ENCODE measurements around the gene GPR39. TPM values are rescaled to one million over a fixed set of nuclear protein-coding genes. Genes with fewer than 3 reads are reported as not detected.

GPR39 gene
- total RNA-seq, 1 donor from 2014 or later: 1.0 TPM

- Mint-ChIP-seq H3K4me3 (ENCODE audit: unreplicated experiment) (no peak overlapping the region), H3K27me3 (ENCODE audit: unreplicated experiment) (peaks cover 4% of the 10 kb centered on the region), H3K27ac (ENCODE audit: unreplicated experiment) (no peak overlapping the region), H3K4me1 (ENCODE audit: low read depth, unreplicated experiment) (peaks cover 1% of the 10 kb centered on the region), H3K9me3 (ENCODE audit: unreplicated experiment) (peaks cover 2% of the 10 kb centered on the region), H3K36me3 (ENCODE audit: unreplicated experiment) (peaks cover 4% of the 10 kb centered on the region)
- no peak for DNase-seq
- no peak for TF ChIP-seq CTCF (IDR thresholded peaks at IDR 0.05; ENCODE audit: partially characterized antibody, unreplicated experiment)
These were observed 56.7 kb downstream of the GPR39 start for GRCh38 chr2:132473174-132473883.

GRCh38 chr2:132475615-132476014 lies 59.0 kb downstream of the GPR39 start:
- H3K36me3 Mint-ChIP-seq (ENCODE audit: unreplicated experiment): peaks cover 4% of the 10 kb centered on the region
- H3K27ac Mint-ChIP-seq (ENCODE audit: unreplicated experiment): no peak overlapping the region
- H3K4me1 Mint-ChIP-seq (ENCODE audit: low read depth, unreplicated experiment): peaks cover 10% of the 10 kb centered on the region
- H3K4me3 Mint-ChIP-seq (ENCODE audit: unreplicated experiment): no peak overlapping the region
- H3K27me3 Mint-ChIP-seq (ENCODE audit: unreplicated experiment): peaks cover 4% of the 10 kb centered on the region
- H3K9me3 Mint-ChIP-seq (ENCODE audit: unreplicated experiment): peaks cover 2% of the 10 kb centered on the region
- no peak for DNase-seq
- no peak for TF ChIP-seq CTCF (IDR thresholded peaks at IDR 0.05; ENCODE audit: partially characterized antibody, unreplicated experiment)

GRCh38 chr2:132477436-132477835 lies 60.8 kb downstream of the GPR39 start:
- Mint-ChIP-seq H3K36me3 (ENCODE audit: unreplicated experiment) (no peaks in the 10 kb centered on the region), H3K4me3 (ENCODE audit: unreplicated experiment) (no peak overlapping the region), H3K27me3 (ENCODE audit: unreplicated experiment) (peaks cover 5% of the 10 kb centered on the region), H3K9me3 (ENCODE audit: unreplicated experiment) (no peaks in the 10 kb centered on the region), H3K4me1 (ENCODE audit: low read depth, unreplicated experiment) (peaks cover 14% of the 10 kb centered on the region), H3K27ac (ENCODE audit: unreplicated experiment) (no peak overlapping the region)
- no peak for DNase-seq
- no peak for TF ChIP-seq CTCF (IDR thresholded peaks at IDR 0.05; ENCODE audit: partially characterized antibody, unreplicated experiment)

GRCh38 chr2:132477962-132478361 lies 61.4 kb downstream of the GPR39 start:
- H3K9me3 Mint-ChIP-seq (ENCODE audit: unreplicated experiment): no peaks in the 10 kb centered on the region
- no peak overlapping the region for H3K4me3 Mint-ChIP-seq (ENCODE audit: unreplicated experiment)
- H3K27me3 Mint-ChIP-seq (ENCODE audit: unreplicated experiment): peaks cover 5% of the 10 kb centered on the region
- TF ChIP-seq CTCF (IDR thresholded peaks at IDR 0.05; ENCODE audit: partially characterized antibody, unreplicated experiment): no peak
- no peaks in the 10 kb centered on the region for H3K36me3 Mint-ChIP-seq (ENCODE audit: unreplicated experiment)
- no peak overlapping the region for H3K27ac Mint-ChIP-seq (ENCODE audit: unreplicated experiment)
- peaks cover 14% of the 10 kb centered on the region for H3K4me1 Mint-ChIP-seq (ENCODE audit: low read depth, unreplicated experiment)
- DNase-seq: no peak

GRCh38 chr2:132478461-132479105 lies 62.0 kb downstream of the GPR39 start:
- Mint-ChIP-seq H3K4me1 (ENCODE audit: low read depth, unreplicated experiment) (peaks cover 14% of the 10 kb centered on the region), H3K36me3 (ENCODE audit: unreplicated experiment) (no peaks in the 10 kb centered on the region), H3K27ac (ENCODE audit: unreplicated experiment) (no peak overlapping the region), H3K9me3 (ENCODE audit: unreplicated experiment) (no peaks in the 10 kb centered on the region), H3K27me3 (ENCODE audit: unreplicated experiment) (peaks cover 5% of the 10 kb centered on the region), H3K4me3 (ENCODE audit: unreplicated experiment) (no peak overlapping the region)
- no peak for DNase-seq
- TF ChIP-seq CTCF (IDR thresholded peaks at IDR 0.05; ENCODE audit: partially characterized antibody, unreplicated experiment): no peak
